PC-9 (cell line): ENCODE measurements around the gene POLD3. TPM values are rescaled to one million over a fixed set of nuclear protein-coding genes. Genes with fewer than 3 reads are reported as not detected.

Source experiments
- BruUV-seq: library from RNA; stranded (reverse); fragments of 400-500 nt; replicated peaks from 2 replicates; lab custom pipeline; 2021; lab: Mats Ljungman, UMichigan
- CTCF ChIA-PET: fragments of 300-600 bp; sonication (Branson Sonifier 250); formaldehyde crosslinking; loops from one replicate; lab custom pipeline; 2022; ENCODE audit warnings: antibody characterized with exemption; lab: Charles Lee
- POLR2A ChIA-PET: fragments of 300-600 bp; sonication (Branson Sonifier 250); formaldehyde crosslinking; loops from one replicate; lab custom pipeline; 2022; ENCODE audit warnings: antibody characterized with exemption; ENCODE audit not compliant: unreplicated experiment; lab: Charles Lee
- DNase-seq, 2 experiments: peaks; one replicate each; pipeline versions ENCODE4 v3.0.0 to v3.0.0-alpha.2; 2015 to 2022; ENCODE audit warnings: mixed read lengths in 1 of 2
- H2AFZ ChIP-seq: fragments of 200-600 bp; sonication (generic); 2 replicates; pipeline ENCODE4 v1.8.1; 2017; ENCODE audit warnings: antibody characterized with exemption
- H3F3A ChIP-seq: fragments of 200-600 bp; sonication (generic); 2 replicates; pipeline ENCODE4 v1.8.1; 2017; ENCODE audit warnings: antibody characterized with exemption, mild to moderate bottlenecking, low read depth; ENCODE audit not compliant: insufficient read depth
- H3K27ac ChIP-seq: fragments of 200-600 bp; sonication (generic); 2 replicates; pipeline ENCODE4 v1.6.1; 2016; ENCODE audit warnings: mixed run types
- H3K27me3 ChIP-seq: fragments of 200-600 bp; sonication (generic); 2 replicates; pipeline ENCODE4 v1.6.1; 2016; ENCODE audit warnings: low read depth, mixed run types; ENCODE audit not compliant: insufficient read depth
- H3K36me3 ChIP-seq: fragments of 200-600 bp; sonication (generic); 2 replicates; pipeline ENCODE4 v1.6.1; 2016; ENCODE audit warnings: low read depth, mixed run types
- H3K4me1 ChIP-seq: fragments of 200-600 bp; sonication (generic); replicated peaks from 2 replicates; pipeline ENCODE4 v1.6.1; 2016; ENCODE audit warnings: mixed run types; ENCODE audit not compliant: insufficient read depth
- H3K4me2 ChIP-seq: fragments of 200-600 bp; sonication (generic); 2 replicates; pipeline ENCODE4 v1.6.1; 2017; ENCODE audit warnings: mixed run types
- H3K4me3 ChIP-seq: fragments of 200-600 bp; sonication (generic); 2 replicates; pipeline ENCODE4 v1.6.1; 2016; ENCODE audit warnings: mixed run types
- H3K79me2 ChIP-seq: fragments of 200-600 bp; sonication (generic); 2 replicates; pipeline ENCODE4 v1.6.1; 2017; ENCODE audit warnings: low read depth, mixed run types
- H3K9me2 ChIP-seq: fragments of 200-600 bp; sonication (generic); 2 replicates; pipeline ENCODE4 v1.8.1; 2017; ENCODE audit warnings: mild to moderate bottlenecking; ENCODE audit not compliant: insufficient read depth
- H3K9me3 ChIP-seq: fragments of 200-600 bp; sonication (generic); 2 replicates; pipeline ENCODE4 v1.8.1; 2016; ENCODE audit warnings: low read depth; ENCODE audit not compliant: insufficient read depth
- H4K20me1 ChIP-seq: fragments of 200-600 bp; sonication (generic); 2 replicates; pipeline ENCODE4 v1.8.1; 2017; ENCODE audit not compliant: insufficient read depth
- CTCF ChIP-seq: fragments of 200-600 bp; sonication (generic); conservative IDR thresholded peaks from 2 replicates; pipeline ENCODE4 v1.6.1; 2017; ENCODE audit warnings: mixed run types, antibody characterized with exemption, mild to moderate bottlenecking, moderate library complexity
- EZH2 ChIP-seq: fragments of 200-600 bp; sonication (generic); IDR thresholded peaks from 2 replicates; pipeline ENCODE4 v1.8.0; 2017; ENCODE audit warnings: antibody characterized with exemption, low read depth
- intact Hi-C: fragments of 100-400 bp; cut with micrococcal nuclease; formaldehyde crosslinking; loops from one replicate; pipeline ENCODE4 v1.10.0; 2022; ENCODE audit not compliant: unreplicated experiment
- total RNA-seq: library from RNA; stranded (reverse); gene quantifications from 2 replicates; pipeline ENCODE4 v1.2.3, GENCODE V29; 2021

Gene POLD3
- total RNA-seq, 1 experiment from 2014 or later, result 44.1 TPM

GRCh38 chr11:74646954-74647353 is 54.6 kb downstream of the POLD3 start:
- no peaks in the 10 kb centered on the region for H3K79me2 ChIP-seq
- no peak for DNase-seq
- H3K27me3 ChIP-seq, result no peaks in the 10 kb centered on the region
- no peaks in the 10 kb centered on the region for H3F3A ChIP-seq
- POLR2A ChIA-PET, result no interaction called here
- no peak overlapping the region for H2AFZ ChIP-seq
- CTCF ChIA-PET, result no interaction called here
- H4K20me1 ChIP-seq, result no peaks in the 10 kb centered on the region
- H3K4me2 ChIP-seq, result no peak overlapping the region
- no peak overlapping the region for H3K4me3 ChIP-seq
- H3K9me2 ChIP-seq, result no peaks in the 10 kb centered on the region
- no peaks in the 10 kb centered on the region for H3K9me3 ChIP-seq
- TF ChIP-seq CTCF (no peak), EZH2 (no peak)
- 0 out of 2 replicates have a peak, but pooled peaks cover 12% of the 10 kb centered on the region for H3K36me3 ChIP-seq
- no peaks in the 10 kb centered on the region for H3K4me1 ChIP-seq
- no peak overlapping the region for H3K27ac ChIP-seq
- intact Hi-C loops, result no loop called here
- BruUV-seq, result no TSS peak

DNA sequence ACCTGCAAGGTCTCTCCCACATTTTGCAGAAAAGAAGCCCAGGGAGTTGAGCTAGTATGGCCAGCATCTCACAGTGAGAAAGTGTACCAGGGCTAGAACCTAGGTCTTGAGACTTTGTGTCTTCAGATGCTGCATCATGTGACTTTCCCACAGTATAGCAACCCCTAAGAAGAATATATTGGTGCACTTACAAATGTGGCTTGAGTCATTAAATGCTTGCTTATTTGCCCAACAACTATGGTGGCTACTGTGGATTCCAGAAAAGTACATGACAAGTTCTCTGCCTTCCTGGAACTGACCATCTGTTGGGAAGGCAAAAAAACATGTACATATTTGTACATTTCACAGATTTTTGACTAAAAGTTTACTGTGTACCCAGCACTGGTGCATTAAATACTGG is 55.0 kb downstream of the POLD3 start:
- no TSS peak for BruUV-seq
- intact Hi-C loops, result no loop called here
- no peak for DNase-seq
- Histone ChIP-seq H3K9me2 (no peaks in the 10 kb centered on the region), H3K9me3 (no peaks in the 10 kb centered on the region), H4K20me1 (no peaks in the 10 kb centered on the region), H2AFZ (no peak overlapping the region), H3K36me3 (0 out of 2 replicates have a peak, but pooled peaks cover 14% of the 10 kb centered on the region), H3K79me2 (no peaks in the 10 kb centered on the region), H3F3A (no peaks in the 10 kb centered on the region), H3K4me1 (no peaks in the 10 kb centered on the region), H3K4me2 (no peak overlapping the region), H3K27me3 (no peaks in the 10 kb centered on the region), H3K27ac (no peak overlapping the region), H3K4me3 (no peak overlapping the region)
- no peak for TF ChIP-seq EZH2
- no peak for TF ChIP-seq CTCF
- CTCF ChIA-PET, result no interaction called here
- POLR2A ChIA-PET, result no interaction called here

DNA sequence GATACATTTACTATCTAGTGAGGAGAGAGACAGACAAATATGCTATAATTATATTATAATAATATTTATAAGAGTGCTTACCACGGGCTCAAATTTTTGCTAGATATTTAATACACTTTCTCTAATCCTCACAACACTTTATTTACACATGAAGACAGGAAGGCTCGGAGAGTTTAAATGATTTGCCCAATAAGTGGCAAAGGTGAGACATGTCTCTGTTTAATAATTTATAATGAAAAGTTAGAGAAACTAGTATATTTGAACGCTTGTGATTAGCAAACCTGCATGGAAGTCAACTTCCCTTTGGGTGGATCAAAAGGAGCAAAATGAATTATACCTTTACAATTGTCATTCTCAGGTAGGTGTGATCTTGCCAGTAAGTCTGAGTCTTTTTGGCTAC is 55.4 kb downstream of the POLD3 start:
- BruUV-seq, result no TSS peak
- TF ChIP-seq EZH2 (no peak), CTCF (no peak)
- no peaks in the 10 kb centered on the region for H3F3A ChIP-seq
- H3K4me3 ChIP-seq, result no peak overlapping the region
- 0 out of 2 replicates have a peak, but pooled peaks cover 14% of the 10 kb centered on the region for H3K36me3 ChIP-seq
- no peaks in the 10 kb centered on the region for H3K27me3 ChIP-seq
- no peaks in the 10 kb centered on the region for H4K20me1 ChIP-seq
- H3K4me1 ChIP-seq, result no peaks in the 10 kb centered on the region
- no peak overlapping the region for H3K27ac ChIP-seq
- H2AFZ ChIP-seq, result no peak overlapping the region
- no peaks in the 10 kb centered on the region for H3K79me2 ChIP-seq
- ChIA-PET POLR2A (no interaction called here), CTCF (no interaction called here)
- no peaks in the 10 kb centered on the region for H3K9me2 ChIP-seq
- DNase-seq, result no peak
- H3K4me2 ChIP-seq, result no peak overlapping the region
- no peaks in the 10 kb centered on the region for H3K9me3 ChIP-seq
- intact Hi-C loops, result no loop called here
